Activated CD8-positive, alpha-beta memory T cell treated with anti-CD3 and anti-CD28 coated beads for 4 hours (primary cell): ENCODE data around the gene SPRR1A.
"Not testable (repeated sequence)": the region's sequence is repeated elsewhere in the genome, so short reads cannot be mapped to it uniquely, and the experiment has no call there.

Source experiments
- DNase-seq, 2 donors: peaks; one replicate each; pipeline ENCODE4 v3.0.0-alpha.2; 2020; ENCODE audit warnings: low read depth in 2 of 2

The SPRR1A gene

GRCh38 chr1:152972196-152972886 is 11.5 kb upstream of the SPRR1A start:
- DNase-seq: no peak

GRCh38 chr1:152976688-152977087 is 7.2 kb upstream of the SPRR1A start:
- DNase-seq: no peak

GRCh38 chr1:152977614-152978013 is 6.3 kb upstream of the SPRR1A start:
- no peak for DNase-seq

GRCh38 chr1:152980676-152981075 is 3.2 kb upstream of the SPRR1A start:
- DNase-seq: no peak

GRCh38 chr1:152981146-152981871 is 2.6 kb upstream of the SPRR1A start:
- no peak for DNase-seq

- no peak for DNase-seq
Measured at GRCh38 chr1:152982076-152982475, 1.8 kb upstream of the SPRR1A start.

GRCh38 chr1:152983234-152983633 is 647 bp upstream of the SPRR1A start:
- no peak for DNase-seq

GRCh38 chr1:152986578-152986977 is 2.7 kb downstream of the SPRR1A start:
- no peak for DNase-seq

GRCh38 chr1:152993186-152993585 is 9.3 kb downstream of the SPRR1A start:
- no peak for DNase-seq

- DNase-seq: no peak
Measured at GRCh38 chr1:152995842-152996241, 12.0 kb downstream of the SPRR1A start.

- DNase-seq: no peak
Measured at GRCh38 chr1:152996633-152997400, 12.9 kb downstream of the SPRR1A start.

GRCh38 chr1:152997901-152998300 is 14.0 kb downstream of the SPRR1A start:
- DNase-seq: no peak

- no peak for DNase-seq
Measured at GRCh38 chr1:152998476-152998875, 14.6 kb downstream of the SPRR1A start.

- no peak for DNase-seq
Measured at GRCh38 chr1:152999818-153000217, 15.9 kb downstream of the SPRR1A start.

GRCh38 chr1:153000294-153000693 is 16.4 kb downstream of the SPRR1A start:
- no peak for DNase-seq

- DNase-seq: no peak
Measured at GRCh38 chr1:153001382-153001781, 17.5 kb downstream of the SPRR1A start, which contains the start of gene SPRR3. Gene SPRR3, plus strand, starts transcription at chr1:153001749. Its CDS starts 1,272 bp downstream, at chr1:153003021.

- not testable (repeated sequence) for DNase-seq
Measured at GRCh38 chr1:153011235-153011758, 27.4 kb downstream of the SPRR1A start.

- not testable (repeated sequence) for DNase-seq
Measured at GRCh38 chr1:153021829-153022228, 37.9 kb downstream of the SPRR1A start.

GRCh38 chr1:153022340-153022739 is 38.5 kb downstream of the SPRR1A start:
- not testable (repeated sequence) for DNase-seq

GRCh38 chr1:153023109-153023508 is 39.2 kb downstream of the SPRR1A start:
- DNase-seq: no peak

GRCh38 chr1:153024413-153024812 is 40.5 kb downstream of the SPRR1A start:
- no peak for DNase-seq

- DNase-seq: no peak
Measured at GRCh38 chr1:153025797-153026196, 41.9 kb downstream of the SPRR1A start.
